Measurements from ENCODE around the gene RENBP. TPM values are rescaled to one million over a fixed set of nuclear protein-coding genes. Genes with fewer than 3 reads are reported as not detected.
A peak's percentile ranks its signal among the peaks of the same experiment; 100 is the strongest.

Gene RENBP
- total RNA-seq, 1 donor from 2014 or later = 11.4 TPM

GRCh38 chrX:153957224-153957623, 12.8 kb upstream of the RENBP start:
- H3K4me1 Mint-ChIP-seq (ENCODE audit: low read depth) = peaks cover 2% of the 10 kb centered on the region
- H3K27me3 Mint-ChIP-seq (ENCODE audit: low read depth) = no peaks in the 10 kb centered on the region
- no peak for DNase-seq (ENCODE audit: low spot score)
- no peak overlapping the region for H3K4me3 Mint-ChIP-seq (ENCODE audit: low read depth)
- H3K9me3 Mint-ChIP-seq = no peaks in the 10 kb centered on the region
- intact Hi-C loops (cut with micrococcal nuclease) = no loop called here
- peaks cover 45% of the 10 kb centered on the region for H3K36me3 Mint-ChIP-seq (ENCODE audit: low read depth)
- no peak overlapping the region for H3K27ac Mint-ChIP-seq

DNA sequence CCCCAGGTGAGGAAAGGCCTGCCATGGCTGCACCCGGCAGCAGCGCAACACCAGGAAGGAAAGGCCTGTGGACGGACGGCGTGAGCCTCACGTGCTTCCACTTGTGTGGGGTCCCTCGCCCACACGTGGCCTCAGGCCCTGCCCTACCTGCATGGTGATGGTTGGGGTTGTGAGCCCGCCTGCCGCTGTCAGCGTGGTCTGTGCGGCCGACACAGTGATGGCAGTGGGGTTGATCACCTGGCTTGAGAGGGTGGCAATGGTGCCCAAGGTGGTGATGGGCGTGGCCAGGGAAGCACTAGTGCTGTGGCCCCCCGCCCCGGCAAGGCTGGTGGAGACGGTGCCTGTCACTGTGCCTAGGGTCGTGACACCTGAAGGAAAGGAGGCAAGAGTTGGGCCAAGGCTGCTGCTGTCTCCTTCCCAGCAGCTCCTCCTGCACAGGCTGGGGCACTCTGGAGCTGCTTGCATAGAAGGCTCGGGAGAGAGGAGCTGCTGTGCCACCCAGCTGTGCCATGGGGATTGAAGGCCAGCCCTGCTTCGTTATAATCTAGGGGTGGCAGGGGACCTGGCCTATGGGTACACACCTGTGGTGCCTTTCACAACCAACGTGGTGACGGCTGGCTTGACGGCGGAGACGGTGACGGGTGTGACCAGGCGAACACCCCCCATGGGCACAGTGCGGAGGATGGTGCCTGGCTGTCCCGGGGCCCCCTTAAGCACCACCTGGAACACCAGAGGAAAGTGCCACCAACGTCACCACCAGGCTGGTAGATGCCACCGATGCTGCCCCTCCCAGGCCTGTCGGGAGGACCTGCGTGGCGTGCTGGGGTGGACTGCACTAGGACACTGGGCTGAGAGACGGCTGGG, 11.8 kb upstream of the RENBP start:
- peaks cover 2% of the 10 kb centered on the region for H3K4me1 Mint-ChIP-seq (ENCODE audit: low read depth)
- no peaks in the 10 kb centered on the region for H3K27me3 Mint-ChIP-seq (ENCODE audit: low read depth)
- no peak overlapping the region for H3K4me3 Mint-ChIP-seq (ENCODE audit: low read depth)
- intact Hi-C loops (cut with micrococcal nuclease) = no loop called here
- H3K36me3 Mint-ChIP-seq (ENCODE audit: low read depth) = peaks cover 44% of the 10 kb centered on the region
- no peak for DNase-seq (ENCODE audit: low spot score)
- H3K27ac Mint-ChIP-seq = no peak overlapping the region
- no peaks in the 10 kb centered on the region for H3K9me3 Mint-ChIP-seq

- DNase-seq (ENCODE audit: low spot score) = no peak
- H3K4me1 Mint-ChIP-seq (ENCODE audit: low read depth) = peaks cover 3% of the 10 kb centered on the region
- no peak overlapping the region for H3K27ac Mint-ChIP-seq
- H3K9me3 Mint-ChIP-seq = no peaks in the 10 kb centered on the region
- no peak overlapping the region for H3K4me3 Mint-ChIP-seq (ENCODE audit: low read depth)
- no peaks in the 10 kb centered on the region for H3K27me3 Mint-ChIP-seq (ENCODE audit: low read depth)
- H3K36me3 Mint-ChIP-seq (ENCODE audit: low read depth) = peaks cover 46% of the 10 kb centered on the region
- intact Hi-C loops (cut with micrococcal nuclease) = no loop called here
These were observed 10.8 kb upstream of the RENBP start for GRCh38 chrX:153955228-153955732.

- DNase-seq (ENCODE audit: low spot score) = no peak
- peaks cover 45% of the 10 kb centered on the region for H3K36me3 Mint-ChIP-seq (ENCODE audit: low read depth)
- peaks cover 4% of the 10 kb centered on the region for H3K4me1 Mint-ChIP-seq (ENCODE audit: low read depth)
- intact Hi-C loops (cut with micrococcal nuclease) = no loop called here
- no peak overlapping the region for H3K4me3 Mint-ChIP-seq (ENCODE audit: low read depth)
- H3K27me3 Mint-ChIP-seq (ENCODE audit: low read depth) = no peaks in the 10 kb centered on the region
- H3K27ac Mint-ChIP-seq = no peak overlapping the region
- H3K9me3 Mint-ChIP-seq = no peaks in the 10 kb centered on the region
These were observed 10.2 kb upstream of the RENBP start for GRCh38 chrX:153954558-153955227.

- H3K4me3 Mint-ChIP-seq (ENCODE audit: low read depth) = no peak overlapping the region
- H3K36me3 Mint-ChIP-seq (ENCODE audit: low read depth) = peaks cover 49% of the 10 kb centered on the region
- intact Hi-C loops (cut with micrococcal nuclease) = no loop called here
- H3K27me3 Mint-ChIP-seq (ENCODE audit: low read depth) = no peaks in the 10 kb centered on the region
- H3K27ac Mint-ChIP-seq = no peak overlapping the region
- no peak for DNase-seq (ENCODE audit: low spot score)
- H3K4me1 Mint-ChIP-seq (ENCODE audit: low read depth) = peaks cover 7% of the 10 kb centered on the region
- no peaks in the 10 kb centered on the region for H3K9me3 Mint-ChIP-seq
These were observed 9.6 kb upstream of the RENBP start for GRCh38 chrX:153953892-153954557.

GRCh38 chrX:153953342-153953830, 8.9 kb upstream of the RENBP start:
- no peaks in the 10 kb centered on the region for H3K9me3 Mint-ChIP-seq

DNA sequence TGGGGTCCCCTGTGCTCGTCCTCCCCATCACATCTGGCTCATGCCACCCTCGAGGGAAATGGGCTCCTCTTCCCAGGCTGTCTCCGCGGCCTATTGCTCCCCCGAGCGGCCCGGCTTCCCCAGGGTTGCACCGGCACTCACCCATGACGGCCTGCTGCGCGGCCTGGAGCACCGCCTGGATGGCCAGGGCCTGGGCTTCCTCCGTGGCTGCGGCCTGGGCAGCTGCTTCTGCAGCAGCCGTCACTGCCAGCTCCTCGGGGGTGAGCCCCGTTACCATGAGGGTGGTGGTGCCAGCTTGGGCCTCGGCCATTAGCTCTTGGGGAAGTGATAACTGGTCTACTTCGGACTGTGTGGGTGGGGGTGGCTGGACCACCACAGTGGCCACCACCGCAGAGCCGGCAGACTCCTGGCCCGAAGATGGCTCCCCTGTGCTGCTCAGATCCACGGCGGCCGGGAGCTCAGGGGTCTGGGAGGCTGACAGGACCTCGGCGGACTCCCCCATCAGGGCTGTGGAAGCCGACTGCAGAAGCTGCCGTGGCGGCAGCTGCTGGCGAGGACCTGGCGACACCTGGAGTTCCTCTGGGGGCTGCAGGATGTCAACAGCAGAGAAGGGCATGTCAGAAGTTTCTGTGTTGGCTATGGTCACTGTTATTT, 8.1 kb upstream of the RENBP start:
- Mint-ChIP-seq H3K27me3 (ENCODE audit: low read depth) (no peaks in the 10 kb centered on the region), H3K4me3 (ENCODE audit: low read depth) (no peak overlapping the region), H3K27ac (peak overlapping the region; percentile 38), H3K4me1 (ENCODE audit: low read depth) (peaks cover 12% of the 10 kb centered on the region), H3K36me3 (ENCODE audit: low read depth) (peaks cover 52% of the 10 kb centered on the region), H3K9me3 (no peaks in the 10 kb centered on the region)
- DNase-seq (ENCODE audit: low spot score) = no peak
- intact Hi-C loops (cut with micrococcal nuclease) = no loop called here

More at GRCh38 chrX:153953342-153953830, 8.9 kb upstream of the RENBP start:
- Mint-ChIP-seq H3K27ac (peak overlapping the region; percentile 38), H3K36me3 (ENCODE audit: low read depth) (peaks cover 49% of the 10 kb centered on the region), H3K4me1 (ENCODE audit: low read depth) (peaks cover 7% of the 10 kb centered on the region), H3K27me3 (ENCODE audit: low read depth) (no peaks in the 10 kb centered on the region), H3K4me3 (ENCODE audit: low read depth) (no peak overlapping the region)
- DNase-seq (ENCODE audit: low spot score) = peak; percentile 68
- intact Hi-C loops (cut with micrococcal nuclease) = no loop called here

- Mint-ChIP-seq H3K36me3 (ENCODE audit: low read depth) (peaks cover 49% of the 10 kb centered on the region), H3K9me3 (no peaks in the 10 kb centered on the region), H3K27me3 (ENCODE audit: low read depth) (no peaks in the 10 kb centered on the region), H3K4me1 (ENCODE audit: low read depth) (peaks cover 13% of the 10 kb centered on the region), H3K27ac (no peak overlapping the region), H3K4me3 (ENCODE audit: low read depth) (no peak overlapping the region)
- intact Hi-C loops (cut with micrococcal nuclease) = no loop called here
- DNase-seq (ENCODE audit: low spot score) = no peak
These were observed 7.4 kb upstream of the RENBP start for GRCh38 chrX:153951683-153952372.

DNA sequence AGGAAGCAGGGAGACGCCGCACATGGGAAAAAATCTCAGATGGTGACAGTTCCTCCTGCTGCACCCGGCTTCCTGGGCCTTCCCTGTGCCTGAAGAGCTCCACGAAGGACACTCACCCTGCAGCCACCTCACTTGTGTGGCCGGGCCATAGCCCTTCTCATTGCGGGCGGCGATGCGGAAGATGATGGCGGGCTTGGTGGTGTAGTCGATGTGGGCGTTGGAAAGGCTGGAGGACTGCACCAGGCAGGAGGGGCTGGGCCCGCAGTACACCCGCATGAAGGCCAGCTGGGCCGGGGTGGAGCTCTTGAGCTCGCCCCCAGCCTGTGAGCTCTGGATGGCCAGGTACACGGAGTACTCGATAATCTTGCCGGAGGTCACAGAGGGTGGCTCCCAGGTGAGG, 5.7 kb upstream of the RENBP start:
- no peaks in the 10 kb centered on the region for H3K27me3 Mint-ChIP-seq (ENCODE audit: low read depth)
- H3K9me3 Mint-ChIP-seq = no peaks in the 10 kb centered on the region
- H3K4me1 Mint-ChIP-seq (ENCODE audit: low read depth) = peaks cover 13% of the 10 kb centered on the region
- DNase-seq (ENCODE audit: low spot score) = no peak
- intact Hi-C loops (cut with micrococcal nuclease) = no loop called here
- H3K27ac Mint-ChIP-seq = no peak overlapping the region
- H3K4me3 Mint-ChIP-seq (ENCODE audit: low read depth) = no peak overlapping the region
- H3K36me3 Mint-ChIP-seq (ENCODE audit: low read depth) = peaks cover 42% of the 10 kb centered on the region

GRCh38 chrX:153948847-153949805, 4.7 kb upstream of the RENBP start:
- Mint-ChIP-seq H3K36me3 (ENCODE audit: low read depth) (peaks cover 38% of the 10 kb centered on the region), H3K9me3 (no peaks in the 10 kb centered on the region), H3K4me1 (ENCODE audit: low read depth) (peaks cover 14% of the 10 kb centered on the region), H3K27me3 (ENCODE audit: low read depth) (no peaks in the 10 kb centered on the region), H3K4me3 (ENCODE audit: low read depth) (no peak overlapping the region), H3K27ac (peak overlapping the region; percentile 63)
- DNase-seq (ENCODE audit: low spot score) = no peak
- intact Hi-C loops (cut with micrococcal nuclease) = no loop called here

DNA sequence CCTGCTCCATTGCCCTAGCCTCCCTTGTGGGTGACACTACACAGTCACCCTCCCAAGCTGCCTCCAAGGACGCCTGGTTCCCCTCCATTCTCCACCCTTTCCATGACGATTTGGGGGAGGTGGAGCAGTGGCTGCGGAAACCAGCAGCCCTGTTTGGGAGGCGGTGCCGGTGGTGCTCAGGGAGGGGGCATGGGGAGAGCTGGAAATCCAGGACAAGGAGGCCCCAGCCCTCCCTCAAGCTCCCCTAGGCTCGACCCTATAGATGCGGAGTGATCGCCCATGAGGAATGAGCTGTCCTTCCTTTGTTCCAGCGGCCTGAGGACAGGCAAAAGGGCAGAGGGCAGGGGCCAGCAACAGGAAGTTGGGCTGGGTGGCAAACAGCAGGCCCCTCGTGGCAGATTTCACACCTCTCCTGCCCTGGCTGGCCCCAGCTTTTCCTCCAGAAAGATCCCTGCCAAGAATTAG, 3.6 kb upstream of the RENBP start:
- Mint-ChIP-seq H3K4me1 (ENCODE audit: low read depth) (peaks cover 14% of the 10 kb centered on the region), H3K9me3 (no peaks in the 10 kb centered on the region), H3K36me3 (ENCODE audit: low read depth) (peaks cover 31% of the 10 kb centered on the region), H3K27ac (peak overlapping the region; percentile 82), H3K4me3 (ENCODE audit: low read depth) (no peak overlapping the region), H3K27me3 (ENCODE audit: low read depth) (no peaks in the 10 kb centered on the region)
- DNase-seq (ENCODE audit: low spot score) = no peak
- intact Hi-C loops (cut with micrococcal nuclease) = no loop called here

All from activated T-helper 2 cell treated with anti-CD3 and anti-CD28 coated beads, Interferon-gamma antibody, Interleukin-2, Interleukin-4, amounts not matched to agents 10 μg/mL and 5 μg/mL and 100 μg/mL, durations not matched to agents 14 hours and 24 hours and 36 hours (primary cell).